Fibroblast of peridontal ligament (primary cell): ENCODE measurements around the gene MYO10.
A peak's percentile ranks its signal among the peaks of the same experiment; 100 is the strongest.

ENCODE experiments used
- DNase-seq: peaks from one replicate; pipeline ENCODE4 v3.0.0-alpha.2; 2010; ENCODE audit errors: extremely low read depth

Gene MYO10

GRCh38 chr5:16812448-16812847 lies 123.6 kb downstream of the MYO10 start:
- DNase-seq, result no peak

DNA sequence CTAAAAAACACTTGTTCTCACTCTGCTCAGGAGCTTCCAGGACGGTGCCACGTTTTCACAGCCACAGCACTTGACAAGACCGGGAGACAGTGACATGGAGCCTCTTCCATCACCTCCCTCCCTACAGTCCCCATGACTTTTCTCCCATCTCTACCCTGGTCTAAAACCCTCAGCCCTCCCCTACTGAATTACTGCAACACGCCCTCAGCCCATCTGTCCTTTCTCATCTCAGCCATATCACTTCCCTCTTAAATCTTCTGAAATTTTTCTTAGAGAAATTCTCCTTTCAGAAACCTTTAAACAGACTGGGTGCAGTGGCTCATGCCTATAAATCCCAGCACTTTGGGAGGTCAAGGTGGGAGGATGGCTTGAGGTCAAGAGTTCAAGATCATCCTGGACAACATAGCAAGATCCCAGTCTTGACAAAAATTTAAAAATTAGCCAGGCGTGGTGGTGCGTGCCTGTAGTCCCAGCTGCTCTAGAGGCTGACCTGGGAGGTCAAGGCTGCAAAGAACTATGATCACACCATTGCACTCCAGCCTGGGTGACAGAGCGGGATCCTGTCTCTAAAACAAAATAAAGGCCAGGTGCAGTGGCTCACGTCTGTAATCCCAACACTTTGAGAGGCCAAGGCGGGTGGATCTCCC lies 125.8 kb downstream of the MYO10 start:
- DNase-seq, result no peak

DNA sequence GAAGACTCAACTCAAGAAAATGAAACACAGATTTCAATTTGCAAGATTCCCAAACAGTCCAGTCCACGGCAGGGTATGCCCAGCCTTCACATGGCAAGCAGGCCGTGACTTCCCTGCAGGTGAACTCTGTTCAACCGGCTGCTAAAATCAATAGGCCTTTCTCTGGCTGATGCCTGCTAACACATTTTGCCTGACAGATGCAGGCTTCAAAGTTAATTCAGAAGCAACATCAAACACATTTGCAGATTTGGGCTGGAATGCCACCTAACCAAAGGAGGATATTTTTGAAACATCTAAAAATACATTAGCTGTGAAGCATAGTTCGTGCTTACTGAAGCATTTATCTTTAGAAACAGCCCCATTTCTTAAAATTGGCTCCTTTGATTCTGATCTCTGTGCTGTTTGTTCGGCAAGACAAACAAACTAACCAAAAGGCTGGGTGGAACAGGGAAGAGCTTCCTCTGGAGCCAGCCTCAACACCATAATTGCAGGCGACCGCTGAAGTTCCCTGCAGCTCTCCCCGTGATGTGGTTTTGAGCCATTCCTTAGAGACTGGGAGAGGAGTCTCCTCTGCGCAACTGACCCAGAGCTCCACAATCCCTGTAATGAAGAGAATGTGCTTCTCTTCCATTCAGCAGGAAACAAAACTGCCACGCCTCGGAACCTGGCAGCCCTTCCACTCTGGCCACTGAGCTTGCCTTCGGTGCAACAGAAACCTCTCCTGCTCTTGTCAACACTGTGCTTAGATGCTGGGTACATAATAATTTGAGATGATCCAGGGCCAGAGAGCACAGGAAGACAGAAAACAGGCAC lies 126.5 kb downstream of the MYO10 start:
- DNase-seq, result peak; percentile 92

DNA sequence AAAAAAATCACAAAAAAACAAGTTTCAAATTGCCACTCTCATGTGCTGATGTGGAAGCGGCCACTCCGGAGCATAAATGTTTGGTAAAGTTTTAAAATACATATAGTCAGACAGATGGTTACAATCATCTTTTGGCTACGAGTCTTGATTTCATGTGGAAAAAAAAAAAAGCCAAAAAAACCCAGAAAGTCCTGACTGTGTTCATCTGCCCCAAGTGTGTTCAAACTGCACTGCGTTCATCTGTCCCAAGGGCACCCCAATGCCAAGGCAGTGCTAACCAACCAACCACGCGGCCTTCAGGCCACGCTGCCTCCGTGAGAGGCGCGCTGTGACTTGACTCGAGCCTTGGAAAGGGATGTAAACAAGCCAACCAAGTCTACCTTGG lies 127.1 kb downstream of the MYO10 start:
- DNase-seq, result peak; percentile 87

- no peak for DNase-seq
Observed at GRCh38 chr5:16808021-16808420, 128.1 kb downstream of the MYO10 start.

DNA sequence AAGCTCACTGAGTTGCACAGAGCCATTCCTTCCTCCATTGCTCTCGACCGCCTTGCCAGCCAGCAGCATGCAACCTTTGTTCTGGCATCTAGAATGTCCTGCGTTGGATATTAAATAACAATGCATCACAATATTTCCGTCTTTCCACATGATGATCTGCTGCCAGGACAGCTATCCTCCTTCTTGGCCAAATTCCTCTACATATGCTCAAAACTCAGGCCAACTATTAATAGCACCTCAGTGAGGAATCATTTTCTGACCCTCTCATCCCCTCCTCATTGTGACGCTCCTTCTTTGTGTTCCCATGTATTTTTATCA lies 128.6 kb downstream of the MYO10 start:
- no peak for DNase-seq

DNA sequence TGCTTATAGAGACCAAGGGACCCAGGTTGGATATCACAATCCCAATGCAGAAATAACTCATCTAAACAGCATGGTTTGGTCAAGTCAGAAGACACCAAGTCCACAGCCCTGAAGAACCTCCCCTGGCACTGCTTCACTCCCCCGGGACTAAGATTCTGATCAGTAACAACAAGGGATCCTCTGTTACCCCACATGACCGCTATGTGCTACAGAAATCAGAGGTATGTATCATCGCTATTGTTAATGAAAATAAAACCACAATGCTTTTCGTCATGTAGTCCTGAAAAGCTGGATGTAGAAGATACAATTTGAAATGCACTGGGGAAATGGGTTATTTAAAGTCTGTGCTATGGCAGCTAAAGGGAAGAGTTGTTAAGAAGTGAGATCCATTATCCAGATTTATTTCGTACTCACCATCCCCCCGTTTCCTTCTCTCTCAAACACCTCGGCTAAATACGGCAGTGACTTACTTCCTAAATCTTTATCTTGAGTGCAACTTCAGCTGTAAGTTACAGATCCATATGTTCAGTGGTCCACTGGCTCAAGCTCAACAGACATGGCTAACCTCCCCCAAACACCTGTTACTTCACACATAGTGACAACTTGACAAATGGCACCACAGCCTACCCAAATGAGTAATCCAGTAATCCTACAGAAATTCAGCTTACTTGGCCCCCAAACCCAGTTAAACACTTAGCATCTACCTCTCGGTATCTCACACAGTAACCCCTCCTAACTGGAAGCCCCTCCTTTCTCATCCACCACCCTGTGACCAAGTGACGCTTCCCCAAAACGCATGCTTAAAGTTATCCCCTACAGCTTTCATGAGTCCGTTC lies 129.2 kb downstream of the MYO10 start:
- no peak for DNase-seq

- DNase-seq, result peak; percentile 52
Observed at GRCh38 chr5:16805486-16805885, 130.6 kb downstream of the MYO10 start.

DNA sequence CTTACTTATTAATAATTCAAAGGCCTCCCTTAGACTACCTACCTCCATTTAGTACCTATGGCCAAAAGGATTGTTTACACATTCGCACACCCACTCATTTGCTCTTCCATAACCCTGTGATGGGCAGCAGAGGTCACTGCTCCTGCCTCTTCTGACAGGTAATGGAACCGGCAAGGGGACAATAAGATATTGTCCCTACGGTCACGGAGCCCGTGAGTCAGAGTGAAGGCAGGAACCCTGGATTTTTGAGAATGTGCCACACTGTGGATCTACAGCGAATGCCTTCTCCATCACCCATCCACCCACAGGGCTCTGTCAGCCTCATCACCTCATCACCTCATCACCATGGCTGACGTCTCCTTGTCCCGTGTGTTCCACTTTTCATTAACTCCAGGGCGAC lies 132.3 kb downstream of the MYO10 start:
- DNase-seq, result no peak

DNA sequence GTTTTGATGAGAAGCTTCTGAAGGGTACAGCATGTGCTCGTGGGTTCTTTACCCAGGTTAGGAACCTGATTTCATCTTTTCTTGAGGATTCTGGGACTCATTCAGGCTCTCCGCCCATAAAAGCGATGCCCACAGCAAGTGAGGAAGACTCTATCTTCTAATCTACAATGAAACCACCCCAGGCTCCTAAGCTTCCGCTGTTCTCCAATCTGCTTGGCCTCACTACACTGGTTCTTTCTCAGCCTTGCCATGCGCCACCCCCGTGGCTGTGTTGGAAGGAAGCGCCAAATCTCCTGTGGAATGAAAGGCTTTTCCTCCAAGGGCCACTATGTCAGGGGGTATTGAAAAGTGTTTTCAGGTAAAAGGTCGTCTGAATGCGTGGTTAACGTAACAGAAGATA lies 135.6 kb downstream of the MYO10 start:
- no peak for DNase-seq

GRCh38 chr5:16799796-16800195 lies 136.3 kb downstream of the MYO10 start:
- DNase-seq, result no peak

- no peak for DNase-seq
Observed at GRCh38 chr5:16797951-16798350, 138.1 kb downstream of the MYO10 start.

DNA sequence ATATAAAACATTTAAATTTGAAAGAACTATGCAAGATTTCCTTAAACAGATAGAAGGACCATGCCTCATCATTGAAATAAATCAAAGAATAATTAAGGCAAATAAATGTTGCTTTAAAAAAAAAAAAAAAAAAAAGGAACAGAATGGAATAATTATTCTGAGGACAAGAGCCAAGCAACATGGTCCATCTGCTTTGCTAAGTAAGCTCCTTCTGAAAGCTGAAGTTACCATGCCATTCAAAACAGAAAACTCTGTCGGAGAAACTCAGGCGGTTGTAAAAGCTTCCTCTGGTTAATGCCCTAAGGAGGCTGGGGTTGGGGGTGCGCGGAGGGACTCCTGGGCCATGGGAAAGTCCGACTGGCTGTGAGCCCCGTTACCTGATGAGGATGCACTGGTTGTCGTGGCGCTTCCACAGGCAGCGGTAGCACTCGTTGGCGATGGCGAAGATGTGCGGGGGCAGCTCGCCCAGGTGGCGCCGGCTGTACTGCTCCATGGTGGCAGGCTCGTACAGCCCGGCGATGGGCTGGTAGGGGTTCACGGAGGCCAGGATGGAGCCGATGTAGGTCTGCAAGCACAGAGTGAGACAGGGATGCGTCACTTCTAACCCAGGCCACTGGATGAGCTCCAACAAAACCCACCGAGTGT lies 141.7 kb downstream of the MYO10 start:
- DNase-seq, result no peak

GRCh38 chr5:16792598-16793275 lies 143.4 kb downstream of the MYO10 start:
- DNase-seq, result no peak

DNA sequence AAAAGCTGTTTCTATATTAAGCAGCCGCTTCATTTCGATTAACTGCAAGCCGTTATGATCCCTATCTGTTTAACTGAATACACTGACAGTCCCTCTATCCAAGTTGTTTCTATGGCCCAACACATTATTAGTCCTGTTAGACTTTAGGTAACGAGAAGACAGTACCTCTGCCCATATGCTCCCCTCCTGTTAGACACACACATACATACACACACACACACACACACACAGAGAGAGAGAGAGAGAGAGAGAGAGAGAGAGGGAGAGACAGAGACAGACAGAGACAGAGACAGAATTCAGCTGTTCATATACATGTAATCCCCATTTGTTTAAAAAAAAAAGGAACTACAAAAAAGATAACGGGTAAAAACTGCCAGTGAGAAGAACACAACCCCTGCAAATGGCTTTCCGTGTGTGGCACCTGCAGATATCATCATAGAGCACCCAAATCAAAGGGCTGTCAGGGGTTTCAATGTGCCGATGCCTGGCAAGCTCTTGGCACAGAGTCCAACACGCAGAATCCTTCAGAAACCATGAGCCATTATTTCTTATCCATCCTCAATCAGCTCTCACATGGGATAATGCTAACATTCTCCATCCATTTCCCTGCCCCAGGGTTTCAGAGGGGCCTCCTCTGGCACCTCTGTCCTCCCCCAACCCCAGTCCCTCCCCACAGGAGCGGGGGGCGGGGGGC lies 144.0 kb downstream of the MYO10 start:
- no peak for DNase-seq

DNA sequence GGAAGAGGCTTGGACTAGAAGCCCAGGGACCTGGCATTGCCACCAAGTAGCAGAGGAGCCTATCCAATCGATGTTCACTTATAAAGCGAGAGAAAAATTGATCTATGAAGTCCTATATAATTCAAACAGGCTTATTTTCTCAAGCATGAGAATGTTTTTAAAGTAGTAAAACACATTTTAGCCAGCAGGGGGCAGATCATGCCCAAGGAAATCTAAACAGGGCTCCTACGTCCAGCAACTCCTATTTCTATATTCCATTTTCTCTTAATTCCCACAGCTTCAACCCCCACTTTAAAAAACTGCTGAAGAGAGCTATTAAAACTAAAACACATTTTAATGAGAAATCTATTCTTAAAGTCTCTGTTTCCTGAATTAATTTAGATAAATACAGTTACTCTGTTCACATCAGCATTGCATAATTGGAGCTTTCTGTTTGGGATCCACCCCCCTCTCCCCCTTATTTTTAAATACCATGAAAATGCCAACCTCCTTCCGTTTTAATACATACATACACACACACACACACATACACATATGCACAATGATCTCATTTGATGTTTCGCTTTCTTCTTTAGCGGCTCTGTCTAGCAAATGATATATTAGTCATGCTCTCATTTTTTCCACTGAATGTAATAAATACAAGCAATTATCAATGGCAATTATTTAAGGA lies 144.9 kb downstream of the MYO10 start:
- peak; percentile 87 for DNase-seq

DNA sequence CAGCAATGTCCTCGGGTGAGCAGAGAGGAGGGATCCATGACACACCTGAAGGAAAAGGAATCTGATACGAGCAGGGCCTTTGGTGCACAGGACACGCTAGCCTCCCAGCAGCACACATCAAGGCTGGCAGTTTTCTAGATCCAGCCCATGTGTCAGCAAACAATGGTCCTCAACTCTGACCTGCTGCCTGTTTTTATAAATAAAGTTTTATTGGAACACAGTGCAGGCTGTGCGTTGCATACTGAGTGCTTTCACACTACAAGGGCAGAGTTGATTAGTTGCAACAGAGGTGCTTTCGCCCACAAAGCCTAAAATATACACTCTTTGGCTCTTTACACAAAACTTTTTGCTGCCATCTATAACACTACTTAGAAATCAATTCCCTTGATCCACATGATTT lies 147.1 kb downstream of the MYO10 start:
- DNase-seq, result no peak

GRCh38 chr5:16787278-16787677 lies 148.8 kb downstream of the MYO10 start:
- DNase-seq, result peak; percentile 61

DNA sequence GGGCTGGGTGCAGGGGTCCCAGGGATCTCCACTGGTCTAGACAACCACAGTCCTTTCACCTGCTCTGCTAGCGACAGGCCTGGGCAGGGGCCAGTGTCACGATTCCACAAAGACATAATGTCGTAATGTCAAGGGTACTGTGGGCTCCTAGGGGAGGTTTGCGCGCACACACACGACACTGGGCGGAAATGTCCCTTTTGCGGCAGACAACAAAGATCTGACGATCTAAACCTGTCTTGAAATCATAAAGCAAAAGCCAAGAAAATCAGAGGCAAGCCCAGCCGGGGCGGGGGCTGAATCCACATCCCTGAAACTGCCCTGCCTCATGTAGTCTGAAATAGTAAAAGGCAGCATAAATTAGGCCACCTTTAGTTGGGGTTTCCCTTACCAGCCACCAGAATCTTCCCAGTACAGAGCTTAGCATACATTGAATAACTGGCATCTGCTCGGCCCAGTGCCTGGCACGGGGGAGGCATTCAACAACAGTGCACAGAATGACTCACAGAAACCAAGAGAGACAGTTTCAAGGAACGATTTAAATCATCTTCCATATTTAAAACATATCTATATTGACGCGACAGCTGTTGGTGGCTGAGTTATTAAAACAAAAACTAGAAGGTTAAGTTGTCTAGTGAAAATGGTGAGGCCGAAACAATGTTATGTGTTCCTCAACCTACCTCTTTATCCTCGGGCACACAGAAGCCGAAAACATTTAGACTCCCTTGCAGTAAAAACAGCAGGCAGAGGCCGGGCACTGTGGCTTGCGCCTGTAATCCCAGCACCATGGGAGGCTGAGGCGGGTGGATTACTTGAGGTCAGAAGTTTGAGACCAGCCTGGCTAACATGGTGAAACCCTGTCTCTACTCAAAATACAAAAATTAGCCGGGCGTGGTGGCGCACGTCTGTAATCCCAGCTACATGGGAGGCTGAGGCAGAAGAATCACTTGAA lies 151.0 kb downstream of the MYO10 start:
- DNase-seq, result no peak
